HG03354 (cell line): ENCODE data around the gene BTBD16.

Experiments used
- ATAC-seq: cut with Tn5 transposase; IDR thresholded peaks from one replicate; pipeline ENCODE4 v1.9.1; 2021; ENCODE audit warnings: mild to moderate bottlenecking; ENCODE audit not compliant: unreplicated experiment, poor library complexity, severe bottlenecking

Gene BTBD16

DNA sequence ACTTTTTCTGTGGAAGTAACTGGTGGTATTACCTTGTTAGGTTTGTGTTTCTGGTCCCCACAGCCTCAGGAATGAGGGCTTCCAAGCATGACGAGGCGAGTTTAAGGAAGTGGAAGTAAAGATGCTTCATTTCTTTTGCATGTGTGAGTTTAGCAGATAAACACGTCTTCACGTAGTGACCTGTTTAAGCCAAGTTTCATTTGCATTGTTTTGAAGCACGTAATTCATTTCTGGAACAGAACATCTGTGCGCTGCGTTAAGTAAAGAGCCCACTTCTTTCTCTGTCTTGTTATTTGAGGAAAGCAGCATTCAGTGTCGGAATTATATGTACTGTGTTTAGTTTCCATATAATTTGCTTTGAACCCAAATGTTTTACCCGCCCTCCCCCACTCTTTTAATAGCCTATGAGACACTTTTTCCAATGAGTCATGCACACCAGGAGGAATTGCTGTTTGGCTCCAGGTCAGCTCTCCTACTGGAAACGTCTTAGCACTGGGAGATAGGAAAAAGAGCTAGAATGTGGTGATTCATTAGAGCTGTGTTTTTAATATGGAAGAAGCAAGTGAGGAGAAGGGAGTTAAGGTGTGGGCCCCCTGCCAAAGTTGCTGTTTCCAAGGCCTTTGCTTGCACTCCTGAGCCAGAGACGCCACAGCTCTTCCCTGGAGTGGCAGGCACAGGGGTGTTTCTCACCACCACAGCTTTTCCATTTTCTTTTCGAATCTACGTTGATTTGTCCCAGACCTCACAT lies 36.7 kb downstream of the BTBD16 start:
- no peak for ATAC-seq

DNA sequence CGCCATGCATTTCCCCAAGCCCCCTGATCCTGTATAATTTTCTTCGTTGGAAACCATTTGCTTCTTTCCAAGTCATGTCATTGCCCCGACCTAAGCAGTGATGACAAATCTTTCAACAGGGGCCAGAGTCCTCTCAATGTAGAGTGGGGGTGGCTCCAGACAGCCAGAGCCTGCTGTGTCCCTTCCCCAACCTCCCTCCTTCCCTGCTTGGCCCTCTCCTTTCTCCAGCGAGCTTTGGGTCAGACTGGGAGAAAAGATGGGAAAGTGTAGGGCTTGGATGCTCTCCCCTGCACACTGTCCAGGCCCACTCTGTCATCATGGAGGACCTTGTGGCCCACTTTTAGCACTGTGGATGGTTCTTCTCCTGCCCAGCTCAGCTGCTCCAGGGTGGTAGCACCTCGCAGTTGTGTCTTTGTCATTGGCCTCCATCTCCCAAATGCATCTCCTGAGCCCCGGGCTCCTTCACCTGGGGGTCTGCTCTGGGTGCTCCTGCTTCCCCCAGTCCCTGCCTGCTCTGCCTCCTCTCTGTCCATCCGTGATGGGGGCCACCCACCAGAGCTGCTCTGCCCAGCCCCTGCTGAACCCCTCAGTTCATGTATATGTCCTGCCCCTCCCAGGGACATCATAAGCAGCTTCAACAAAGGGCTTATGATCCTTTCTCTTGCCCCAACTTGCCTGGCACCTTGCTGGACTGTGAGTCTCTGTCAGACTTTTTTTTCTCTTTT lies 37.5 kb downstream of the BTBD16 start:
- ATAC-seq = no peak

DNA sequence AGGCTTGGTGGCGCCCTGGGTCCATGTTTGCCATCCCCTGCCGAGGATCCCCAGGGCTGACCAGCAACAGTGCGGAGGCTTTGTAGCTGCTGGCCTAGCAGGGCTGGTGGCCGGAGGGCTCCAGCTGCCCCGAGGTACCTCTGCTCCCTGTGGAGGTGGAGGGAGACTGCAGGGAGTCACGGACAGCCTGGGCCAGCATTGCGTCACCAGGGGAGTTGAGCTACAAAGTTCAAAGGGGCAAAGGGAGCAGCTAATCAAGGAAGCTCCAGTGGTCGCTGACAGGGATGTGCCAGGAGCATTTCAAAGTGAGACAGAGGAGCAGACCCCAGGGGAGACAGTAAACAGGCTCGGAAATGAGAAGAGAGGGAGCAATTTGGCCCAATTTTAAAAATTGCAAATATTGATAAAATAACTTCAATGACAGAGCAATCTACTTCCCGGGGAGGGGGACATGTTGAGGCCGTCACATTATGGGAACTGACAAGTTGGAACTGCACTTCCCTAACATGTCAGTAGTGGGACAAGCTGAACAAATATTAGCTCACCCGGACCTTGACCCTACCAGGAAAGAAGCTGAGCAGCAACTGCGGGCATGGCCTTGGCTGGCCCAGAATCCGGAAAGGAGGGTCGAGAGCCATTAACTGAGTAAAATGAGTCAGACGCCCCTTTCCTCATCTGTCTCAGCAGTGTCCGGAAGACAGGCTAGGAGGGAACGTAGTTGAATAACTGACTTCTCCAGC lies 39.4 kb downstream of the BTBD16 start:
- no peak for ATAC-seq

DNA sequence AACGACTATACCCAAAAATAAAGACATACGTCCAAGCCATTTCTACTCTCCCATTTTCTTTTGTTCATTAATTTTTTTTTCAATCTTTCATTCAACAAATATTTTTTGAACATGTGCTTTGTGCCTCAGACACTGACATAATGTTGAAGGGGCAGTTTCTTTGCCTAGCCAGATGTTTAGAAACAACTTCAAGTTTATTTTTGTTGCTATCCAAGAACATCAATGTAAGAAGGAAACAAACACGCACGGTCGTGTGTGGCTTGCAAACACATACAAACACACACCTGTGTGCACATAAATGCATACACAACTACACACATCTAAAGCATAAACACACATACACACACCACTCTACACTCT lies 39.9 kb downstream of the BTBD16 start:
- no peak for ATAC-seq

DNA sequence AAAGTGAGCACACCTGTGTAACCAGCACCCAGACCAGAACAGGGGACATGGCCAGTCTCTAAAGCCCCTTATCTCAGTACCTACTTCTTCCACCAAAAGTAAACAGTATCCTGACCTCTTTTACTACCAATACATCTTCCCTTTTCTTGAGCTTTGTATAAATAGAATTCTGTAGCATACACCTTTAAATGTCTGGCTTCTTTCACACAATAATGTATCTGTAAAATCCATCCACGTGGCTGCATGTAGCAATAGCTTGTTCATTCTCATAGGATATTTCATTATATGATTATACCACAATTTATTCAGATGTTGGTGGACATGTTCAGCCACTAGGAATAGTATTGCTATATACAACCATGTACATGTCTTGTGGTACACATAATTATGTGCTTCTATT lies 40.6 kb downstream of the BTBD16 start:
- no peak for ATAC-seq

DNA sequence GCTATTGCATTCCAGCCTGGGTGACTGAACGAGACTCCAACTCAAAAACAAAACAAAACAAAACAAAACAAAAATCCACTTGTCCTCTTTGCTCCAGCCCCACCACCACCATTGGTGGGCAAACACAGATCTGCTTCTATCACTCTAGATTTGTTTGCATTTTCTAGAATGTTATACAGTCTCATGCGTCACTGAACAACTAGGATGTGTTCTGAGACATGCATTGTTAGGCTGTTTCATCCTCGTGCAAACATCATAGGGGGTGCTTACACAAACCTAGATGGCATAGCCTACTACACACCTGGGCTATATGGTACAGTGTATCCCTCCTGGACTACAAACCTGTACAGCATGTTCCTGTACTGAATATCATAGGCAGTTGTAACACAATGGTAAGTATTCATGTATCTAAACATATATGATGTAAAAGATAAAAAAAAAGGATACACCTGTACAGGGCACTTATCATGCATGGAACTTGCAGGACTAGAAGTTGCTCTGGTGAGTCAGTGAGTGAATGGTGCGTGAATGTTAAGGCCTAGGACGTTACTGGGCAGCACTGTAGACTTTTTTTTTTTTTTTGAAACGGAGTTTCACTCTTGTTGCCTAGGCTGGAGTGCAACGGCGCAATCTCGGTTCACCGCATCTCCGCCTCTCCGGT lies 45.3 kb downstream of the BTBD16 start:
- no peak for ATAC-seq

DNA sequence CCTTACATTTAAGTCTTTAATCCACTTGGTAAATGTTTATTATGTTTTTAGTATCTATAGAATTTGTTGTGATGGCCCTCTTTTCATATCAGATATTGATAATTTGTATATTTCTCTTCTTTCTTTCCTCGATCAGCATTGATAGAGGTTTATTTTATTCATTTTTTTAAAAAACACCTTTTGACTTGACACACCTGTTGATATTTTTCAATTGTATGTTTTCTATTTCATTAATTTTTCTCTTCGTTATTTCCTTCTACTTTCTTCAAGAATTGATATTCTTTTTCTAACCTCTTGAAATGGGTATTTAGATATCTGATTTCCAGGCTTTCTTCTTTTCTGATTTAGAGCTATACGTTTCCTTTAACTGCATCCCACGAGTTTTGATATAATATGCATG lies 50.9 kb downstream of the BTBD16 start:
- ATAC-seq = no peak

DNA sequence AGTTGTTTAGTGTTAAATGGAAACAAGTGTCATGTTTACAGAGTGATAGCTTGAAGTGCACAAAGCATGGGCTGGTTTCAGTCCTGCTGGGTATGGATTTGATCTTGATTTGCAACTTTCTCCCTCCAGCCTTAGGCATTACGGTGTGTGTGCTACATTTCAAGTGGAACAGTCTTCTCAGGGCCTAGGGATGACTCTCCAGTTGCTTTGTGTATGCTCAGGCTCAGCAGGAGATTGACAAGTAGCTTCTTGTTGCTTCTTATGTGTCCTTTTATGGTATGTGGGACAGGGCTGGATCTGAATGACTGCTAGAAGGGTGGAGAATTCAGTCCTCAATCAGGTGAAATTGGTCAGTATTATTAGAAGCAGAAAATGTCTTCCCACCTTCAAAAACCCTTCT lies 52.1 kb downstream of the BTBD16 start:
- ATAC-seq = no peak

DNA sequence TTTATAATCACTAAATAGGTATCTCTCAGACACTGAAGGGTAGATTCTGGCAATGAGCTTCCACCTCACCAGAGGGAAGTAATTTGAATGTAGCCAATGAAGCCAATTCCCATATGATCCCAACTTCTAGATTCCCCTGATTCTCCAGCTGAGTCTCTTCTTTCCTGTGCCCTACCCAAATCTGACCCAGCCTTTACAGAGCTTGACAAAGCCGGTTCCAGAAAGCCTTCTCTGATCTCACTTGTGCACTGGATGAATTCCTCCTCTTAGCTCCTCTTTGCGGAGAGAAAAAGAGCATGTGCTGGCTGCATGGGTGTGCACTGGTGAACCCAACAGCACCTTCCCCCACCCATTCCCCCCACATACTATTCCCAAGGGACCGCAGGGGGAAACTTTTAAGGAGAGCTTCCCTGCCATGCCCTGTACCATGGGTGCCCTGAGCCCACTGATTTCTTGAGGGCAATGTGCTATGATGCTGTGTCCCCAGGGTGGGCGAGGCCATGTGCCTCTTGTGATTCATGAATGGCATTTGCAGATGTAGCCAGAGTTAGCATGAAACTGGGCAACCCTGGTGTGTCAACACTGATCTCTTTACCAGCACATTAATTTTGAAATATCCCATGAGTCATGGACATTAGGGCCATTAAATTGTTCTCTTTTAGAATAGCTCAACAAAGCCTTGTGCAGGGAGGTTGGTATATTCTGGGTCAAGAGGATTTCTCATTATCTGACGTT lies 53.0 kb downstream of the BTBD16 start:
- no peak for ATAC-seq

DNA sequence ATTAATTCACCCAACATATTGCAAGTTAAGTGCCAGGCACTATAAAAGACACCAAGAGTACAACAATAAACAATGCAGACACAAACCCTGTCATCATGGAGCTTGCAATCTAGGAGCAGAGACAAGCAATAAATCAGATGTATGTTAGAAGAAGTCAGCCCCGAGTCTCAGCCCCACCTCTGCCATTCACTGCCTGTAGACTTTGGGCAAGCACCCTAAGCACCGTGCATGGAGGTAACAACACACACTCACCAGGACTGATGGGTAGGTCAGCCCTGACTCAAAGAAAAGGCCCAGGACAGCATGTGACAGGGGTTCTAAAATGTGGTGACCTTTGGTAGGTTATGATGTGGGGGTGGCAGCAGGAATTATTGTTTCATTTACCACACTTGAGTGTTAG lies 54.1 kb downstream of the BTBD16 start:
- no peak for ATAC-seq

DNA sequence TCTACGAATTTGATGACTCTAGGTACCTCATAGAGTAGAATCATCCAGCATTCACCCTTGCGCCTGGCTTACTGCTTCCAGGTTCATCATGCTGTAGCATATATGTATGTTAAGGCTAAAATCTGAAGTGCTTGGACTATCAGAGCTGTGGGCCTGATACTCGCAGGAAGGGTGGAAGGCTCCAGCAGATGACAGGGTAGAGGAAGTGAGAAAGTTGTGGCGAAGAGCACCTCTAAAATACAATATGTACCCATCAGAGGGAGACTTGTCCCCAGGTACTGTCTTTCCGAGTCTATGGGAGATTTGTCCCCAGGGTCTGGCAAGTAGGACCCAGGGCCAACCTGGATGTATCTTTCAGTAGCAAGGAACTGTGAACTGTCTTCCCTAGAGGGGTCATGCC lies 55.3 kb downstream of the BTBD16 start:
- ATAC-seq = no peak

DNA sequence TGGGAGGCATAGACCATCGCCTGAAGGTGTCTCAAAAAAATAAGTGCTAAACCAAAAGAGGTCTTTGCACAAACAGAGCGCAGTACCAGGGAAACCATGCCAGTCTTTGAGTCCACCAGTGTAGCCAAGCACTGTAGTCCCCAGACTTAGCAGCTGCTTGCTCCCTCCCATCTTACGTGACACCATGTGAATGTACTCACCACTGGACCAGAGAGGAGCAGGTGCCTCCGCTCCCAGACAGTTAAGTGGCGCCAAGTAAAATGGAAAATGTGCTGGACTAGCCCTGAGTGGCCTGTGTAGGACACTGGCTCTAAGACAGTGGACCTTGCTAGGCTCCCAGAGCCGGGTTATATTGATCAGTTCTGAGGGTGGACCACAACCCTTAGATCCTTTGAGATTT lies 55.7 kb downstream of the BTBD16 start:
- no peak for ATAC-seq

DNA sequence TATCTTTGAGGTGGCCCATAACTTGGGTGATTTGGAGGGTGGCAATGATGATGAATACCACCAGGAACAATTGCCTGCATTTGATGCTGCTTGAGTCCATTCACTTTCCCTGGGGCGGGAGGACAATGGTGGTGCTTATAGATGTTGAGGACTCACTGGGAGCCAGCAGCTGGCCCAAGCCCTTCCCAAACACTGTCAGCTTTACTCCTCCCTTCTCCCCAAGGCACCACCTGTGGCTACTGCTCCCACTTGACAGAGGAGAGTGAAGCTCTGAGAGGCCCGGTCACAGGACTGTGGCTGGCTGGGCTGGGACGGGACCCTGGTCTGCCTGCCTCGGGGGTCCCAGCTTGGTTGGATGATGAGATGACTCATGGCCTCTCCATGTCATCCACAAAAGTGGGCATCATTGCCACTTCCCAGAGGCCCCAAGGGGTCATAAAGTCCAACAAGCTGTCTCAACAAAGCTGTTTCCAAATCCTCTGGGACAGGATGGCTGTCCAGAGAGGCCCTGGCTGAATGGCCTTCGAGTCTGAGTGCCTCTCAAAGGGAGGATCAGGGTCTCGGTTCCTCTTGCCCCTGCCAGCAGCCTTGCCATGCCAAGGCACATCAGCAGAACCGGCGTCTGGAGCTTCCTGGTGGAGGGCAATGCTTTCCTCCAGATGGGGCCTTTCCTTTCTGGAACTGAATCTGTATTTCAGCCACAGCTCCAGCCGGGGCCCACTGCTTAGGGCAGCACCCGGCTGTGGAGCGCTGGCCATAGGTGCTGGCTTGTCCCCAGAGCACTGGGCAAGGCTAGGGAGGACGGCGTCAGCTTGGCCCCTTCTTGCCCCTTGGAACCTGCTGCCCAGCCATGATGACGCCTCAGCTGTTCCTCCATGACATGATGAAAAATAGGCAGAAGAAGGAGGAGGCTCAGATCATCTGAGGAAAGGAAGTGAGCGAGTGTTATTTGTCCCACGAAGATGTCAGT lies 56.4 kb downstream of the BTBD16 start:
- ATAC-seq = no peak

DNA sequence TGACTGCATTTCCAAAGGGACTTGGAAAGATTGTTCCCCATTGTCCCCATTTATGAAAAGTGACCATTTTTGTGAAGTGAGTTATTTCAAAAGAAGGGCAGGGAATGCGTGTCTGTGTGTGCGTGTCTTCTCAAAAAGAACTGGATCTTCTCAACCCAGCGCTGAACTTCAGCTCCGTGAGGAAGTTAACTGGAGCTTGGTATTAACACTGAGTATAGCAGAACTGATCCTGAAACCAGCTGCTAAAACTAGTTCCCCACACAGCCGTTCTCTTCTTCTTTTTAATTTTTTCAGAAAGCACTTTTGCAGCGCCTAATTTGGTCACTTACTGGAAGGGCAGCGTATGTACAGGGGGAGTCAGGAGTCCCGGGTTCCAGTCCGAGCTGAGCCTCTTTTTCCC lies 57.6 kb downstream of the BTBD16 start:
- no peak for ATAC-seq

DNA sequence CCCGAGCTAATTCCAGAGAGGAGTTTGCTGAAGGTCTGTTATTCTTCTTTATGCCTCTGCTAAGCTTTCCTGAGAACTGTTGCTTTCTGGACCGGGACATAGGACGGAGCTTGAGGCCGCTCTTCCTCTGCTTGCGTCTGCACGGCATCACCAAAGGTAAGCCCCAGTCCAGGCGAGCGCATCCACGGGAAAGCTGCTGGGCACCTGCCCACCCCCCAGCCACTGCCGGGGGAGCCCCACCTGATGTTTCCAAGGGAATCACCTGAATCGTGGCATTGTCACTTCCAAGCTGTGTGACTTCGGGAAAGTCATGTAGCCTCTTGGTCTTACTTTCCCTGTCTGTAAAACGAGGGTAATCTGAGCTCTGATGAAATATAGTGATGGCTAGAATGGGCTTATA lies 58.3 kb downstream of the BTBD16 start:
- ATAC-seq = no peak

DNA sequence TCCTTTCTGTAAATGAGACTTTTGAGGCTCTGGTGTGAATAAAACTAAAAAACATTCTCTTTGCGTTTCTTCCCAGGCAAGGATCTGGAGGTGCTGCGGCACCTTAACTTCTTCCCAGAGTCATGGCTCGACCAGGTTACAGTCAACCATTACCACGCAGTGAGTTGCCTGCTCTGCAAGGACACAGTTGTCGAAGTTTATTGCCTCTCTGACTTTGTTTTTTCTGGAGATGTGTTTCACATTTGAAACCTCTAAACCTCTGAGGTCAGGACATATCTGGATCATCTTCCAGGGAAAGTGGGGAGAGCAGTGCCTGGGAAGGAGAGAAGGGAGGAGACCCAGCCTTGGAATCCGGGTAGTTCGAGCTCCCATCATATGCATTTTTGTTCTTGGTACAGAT lies 60.0 kb downstream of the BTBD16 start:
- ATAC-seq = no peak

DNA sequence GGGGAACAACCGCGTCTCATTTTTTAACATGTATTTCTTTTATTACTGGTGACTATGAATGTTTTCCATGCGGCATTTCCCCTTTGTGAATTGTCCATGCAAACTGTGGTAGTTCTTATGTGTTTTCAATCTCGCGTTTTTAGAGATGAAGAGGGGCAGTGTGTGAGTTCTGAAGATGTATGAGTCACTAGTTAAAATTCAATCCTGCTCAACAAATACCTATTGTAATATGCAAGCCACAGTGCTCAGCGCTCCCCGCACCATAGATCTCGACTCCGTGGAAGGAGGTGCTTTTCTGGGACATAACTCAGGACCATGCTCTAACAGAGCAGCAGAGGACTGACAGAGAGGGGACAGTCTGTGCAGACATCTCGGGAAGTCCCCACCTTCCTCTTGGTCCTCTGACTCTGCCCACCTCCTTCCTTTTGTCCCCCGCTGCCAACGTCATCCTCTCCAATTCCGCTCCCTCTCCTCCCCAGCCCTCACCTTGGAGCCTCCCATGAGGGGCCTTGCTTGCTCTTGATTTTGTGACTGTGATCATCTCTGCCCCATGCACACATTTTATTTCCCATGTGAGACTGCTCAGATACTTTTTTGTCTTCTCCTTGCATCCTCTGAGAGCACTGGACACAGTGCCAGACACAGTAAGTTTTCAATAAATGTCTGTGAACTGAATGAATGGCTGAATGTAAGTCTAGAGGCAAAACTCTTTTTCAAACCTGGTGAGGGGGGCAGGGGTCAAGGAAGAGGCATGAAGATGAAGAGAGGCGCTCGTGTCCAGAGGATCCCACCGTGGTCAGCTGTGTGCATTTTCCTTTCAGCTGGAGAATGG lies 60.7 kb downstream of the BTBD16 start:
- no peak for ATAC-seq

DNA sequence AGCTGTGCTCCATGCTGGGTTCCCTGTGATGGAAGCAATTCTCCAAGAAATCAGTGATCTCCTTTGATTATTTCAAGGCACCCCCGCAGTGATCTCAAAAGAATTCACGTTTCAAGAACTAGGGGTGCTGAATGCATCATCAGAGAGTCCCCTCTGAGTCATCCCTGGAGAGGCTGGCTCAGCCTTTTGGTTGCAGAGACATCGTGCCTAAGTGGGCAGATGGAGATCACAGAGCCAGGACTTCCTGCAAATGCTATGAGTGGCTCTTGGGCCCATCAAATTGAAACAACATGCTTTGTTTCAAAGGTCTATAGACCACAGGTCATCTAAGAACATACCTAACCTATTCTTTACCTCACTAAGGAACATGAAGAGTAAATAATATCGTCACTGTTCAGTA lies 61.9 kb downstream of the BTBD16 start:
- no peak for ATAC-seq
